Adrenal gland (tissue), 5 donors: ENCODE measurements around the gene WWOX.

Experiments used
- CTCF ChIP-seq, 6 experiments: fragments of 450-650 bp in 4 of 6; fragments of 200-600 bp in 2 of 6; sonication (generic) in 1 of 6; IDR thresholded peaks; 1 replicate in 5 of 6; 2 replicates in 1 of 6; pipeline versions ENCODE4 v1.5.1 to v1.8.0; 2016 to 2021; ENCODE audit warnings: antibody characterized with exemption in 6 of 6, mild to moderate bottlenecking in 2 of 6, moderate library complexity in 1 of 6
- POLR2A ChIP-seq, 2 donors: fragments of 450-650 bp; IDR thresholded peaks; one replicate each; pipeline ENCODE4 v1.6.1; 2017; ENCODE audit warnings: antibody characterized with exemption in 2 of 2, mild to moderate bottlenecking in 2 of 2, moderate library complexity in 1 of 2
- donor health status: DM: no; HTN: no; CAD: no.

GRCh38 chr16:79089735-79090284 lies 990.4 kb downstream of the WWOX start:
- no peak for TF ChIP-seq CTCF (IDR thresholded peaks at IDR 0.05)
- TF ChIP-seq POLR2A (IDR thresholded peaks at IDR 0.05), result no peak
